ENCODE measurements around the gene GFOD1. TPM values are rescaled to one million over a fixed set of nuclear protein-coding genes. Genes with fewer than 3 reads are reported as not detected.

Gene GFOD1
- total and polyA plus RNA-seq, 2 of the 4 experiments (the other 2 are of a cell fraction), result 1.8 to 3.4 TPM

DNA sequence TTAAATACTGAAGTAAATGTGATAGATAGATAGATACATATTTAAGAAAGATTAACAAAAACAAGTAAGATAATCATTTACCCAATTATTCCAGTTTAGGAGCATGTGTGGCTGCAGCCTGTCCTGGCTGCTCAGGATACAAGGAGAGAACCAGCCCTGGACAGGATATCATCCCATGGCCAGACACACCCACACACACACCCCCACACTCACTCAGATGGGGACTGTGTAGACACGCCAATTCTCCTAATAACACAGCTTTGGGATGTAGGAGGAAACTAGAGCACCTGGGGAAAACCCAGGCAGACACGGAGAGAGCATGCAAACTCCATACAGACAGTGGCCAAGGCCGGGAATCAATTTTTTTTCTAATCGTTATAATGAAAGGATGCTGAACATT is 45.6 kb downstream of the GFOD1 start:
- H2AK5ac ChIP-seq (ENCODE audit: low read depth, low read length), result peak overlapping the region; percentile 16; the same call in 1 of the 2 replicates
- no peak for ATAC-seq (ENCODE audit: low read depth)
- no peak overlapping the region for H3K18ac ChIP-seq (ENCODE audit: low read depth, low read length)
- H2AFZ ChIP-seq (replicated peaks; ENCODE audit: low read length, poor library complexity), result no peak overlapping the region
- WGBS, 2 experiments (ENCODE audit: extremely low coverage in 2 of 2, insufficient read length in 1 of 2), result no CpG with 5 or more reads among the region's 4 CpGs
- no peak overlapping the region for H3K4ac ChIP-seq (ENCODE audit: low read depth, low read length)
- no peak overlapping the region for H2BK15ac ChIP-seq (ENCODE audit: low read depth, low read length)
- H2BK20ac ChIP-seq (ENCODE audit: low read depth, low read length), result no peak overlapping the region
- dilution Hi-C loops (cut with HindIII; ENCODE audit: low sequenced_read_pairs, unreplicated experiment), result no loop called here
- H3K4me2 ChIP-seq (ENCODE audit: low read depth, low read length), result no peak overlapping the region
- H2AK9ac ChIP-seq (replicated peaks; ENCODE audit: low read depth, low read length, poor library complexity), result no peak overlapping the region
- no peaks in the 10 kb centered on the region for H4K20me1 ChIP-seq (ENCODE audit: insufficient read depth, low read length)
- H4K5ac ChIP-seq (ENCODE audit: low read depth, low read length), result no peak overlapping the region
- H2BK5ac ChIP-seq (ENCODE audit: low read depth, low read length, poor library complexity, severe bottlenecking), result no peak overlapping the region
- no peak overlapping the region for H3K27ac ChIP-seq (ENCODE audit: insufficient read depth, low read length)
- H4K91ac ChIP-seq (ENCODE audit: insufficient read depth, low read depth, low read length), result no peak overlapping the region
- no peak overlapping the region for H3K14ac ChIP-seq (replicated peaks; ENCODE audit: low read depth, low read length)
- no peak overlapping the region for H3K56ac ChIP-seq (ENCODE audit: extremely low read depth, insufficient read depth, low read length)
- H4K8ac ChIP-seq (ENCODE audit: low read depth in 2 of 2, low read length in 2 of 2), result no peak overlapping the region
- H3K9me3 ChIP-seq (ENCODE audit: control insufficient read depth, insufficient read depth, low read length), result no peaks in the 10 kb centered on the region
- peaks cover 0 to 12% of the 10 kb centered on the region in 2 experiments; a peak in 1 of 4 replicates for H3K79me1 ChIP-seq (ENCODE audit: low read depth in 1 of 2, low read length in 2 of 2)
- in situ Hi-C loops (cut with MboI; ENCODE audit: low sequenced_read_pairs), result no loop called here
- H3K4me1 ChIP-seq (ENCODE audit: control insufficient read depth, insufficient read depth, low read length), result peaks cover 9% of the 10 kb centered on the region
- no peak overlapping the region for H3K23ac ChIP-seq (ENCODE audit: low read depth, low read length)
- intact Hi-C loops (cut with micrococcal nuclease), result no loop called here
- no peak overlapping the region for H3K4me3 ChIP-seq (ENCODE audit: insufficient read depth, low read depth, low read length)
- H3K36me3 ChIP-seq (ENCODE audit: control insufficient read depth, insufficient read depth, low read length), result no peaks in the 10 kb centered on the region
- no TSS peak for BruUV-seq (replicated peaks)
- no peak for TF ChIP-seq POLR2A (IDR thresholded peaks at IDR 0.05; ENCODE audit: low read depth, low read length)
- no peak for TF ChIP-seq FOS (IDR thresholded peaks at IDR 0.05; ENCODE audit: low read depth, low read length)
- no peak for TF ChIP-seq CHD1 (IDR thresholded peaks at IDR 0.05; ENCODE audit: low read depth, low read length)
- no peak for TF ChIP-seq MAFK (IDR thresholded peaks at IDR 0.05; ENCODE audit: low read depth, low read length)
- no peak for TF ChIP-seq NFE2L2 (IDR thresholded peaks at IDR 0.05; ENCODE audit: low read depth, low read length)
- TF ChIP-seq MXI1 (IDR thresholded peaks at IDR 0.05; ENCODE audit: borderline replicate concordance, low read depth, low read length), result no peak
- no peak for TF ChIP-seq CEBPB (IDR thresholded peaks at IDR 0.05; ENCODE audit: low read depth, low read length)
- TF ChIP-seq, protein P1, sequence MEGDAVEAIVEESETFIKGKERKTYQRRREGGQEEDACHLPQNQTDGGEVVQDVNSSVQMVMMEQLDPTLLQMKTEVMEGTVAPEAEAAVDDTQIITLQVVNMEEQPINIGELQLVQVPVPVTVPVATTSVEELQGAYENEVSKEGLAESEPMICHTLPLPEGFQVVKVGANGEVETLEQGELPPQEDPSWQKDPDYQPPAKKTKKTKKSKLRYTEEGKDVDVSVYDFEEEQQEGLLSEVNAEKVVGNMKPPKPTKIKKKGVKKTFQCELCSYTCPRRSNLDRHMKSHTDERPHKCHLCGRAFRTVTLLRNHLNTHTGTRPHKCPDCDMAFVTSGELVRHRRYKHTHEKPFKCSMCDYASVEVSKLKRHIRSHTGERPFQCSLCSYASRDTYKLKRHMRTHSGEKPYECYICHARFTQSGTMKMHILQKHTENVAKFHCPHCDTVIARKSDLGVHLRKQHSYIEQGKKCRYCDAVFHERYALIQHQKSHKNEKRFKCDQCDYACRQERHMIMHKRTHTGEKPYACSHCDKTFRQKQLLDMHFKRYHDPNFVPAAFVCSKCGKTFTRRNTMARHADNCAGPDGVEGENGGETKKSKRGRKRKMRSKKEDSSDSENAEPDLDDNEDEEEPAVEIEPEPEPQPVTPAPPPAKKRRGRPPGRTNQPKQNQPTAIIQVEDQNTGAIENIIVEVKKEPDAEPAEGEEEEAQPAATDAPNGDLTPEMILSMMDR (conservative IDR thresholded peaks at IDR 0.05; ENCODE audit: low read depth, low read length), result no peak
- no peak for TF ChIP-seq RCOR1 (IDR thresholded peaks at IDR 0.05; ENCODE audit: insufficient replicate concordance, low read length)
- CTCF ChIA-PET, result interaction anchor here (0.7 to 1.0 kb wide), 2 partner anchors 10 to 133 kb away, joined by 4 read pairs; partner anchors contain the start of gene SIRT5
- H2BK120ac ChIP-seq (ENCODE audit: low read depth, low read length), result no peak overlapping the region
- no peak overlapping the region for H3K9ac ChIP-seq (ENCODE audit: low read depth, low read length)
- no peaks in the 10 kb centered on the region for H3K9me1 ChIP-seq (ENCODE audit: insufficient read depth, low read length)
- DNase-seq, result no peak
- no peaks in the 10 kb centered on the region for H3K27me3 ChIP-seq (ENCODE audit: control insufficient read depth, insufficient read depth, low read length)
- POLR2A ChIA-PET (ENCODE audit: unreplicated experiment), result no interaction called here
